Measurements from ENCODE around the gene CAPN3. TPM values are rescaled to one million over a fixed set of nuclear protein-coding genes. Genes with fewer than 3 reads are reported as not detected.
"Not testable (repeated sequence)": the region's sequence is repeated elsewhere in the genome, so short reads cannot be mapped to it uniquely, and the experiment has no call there.

Gene CAPN3
- 8.1 TPM for total RNA-seq

DNA sequence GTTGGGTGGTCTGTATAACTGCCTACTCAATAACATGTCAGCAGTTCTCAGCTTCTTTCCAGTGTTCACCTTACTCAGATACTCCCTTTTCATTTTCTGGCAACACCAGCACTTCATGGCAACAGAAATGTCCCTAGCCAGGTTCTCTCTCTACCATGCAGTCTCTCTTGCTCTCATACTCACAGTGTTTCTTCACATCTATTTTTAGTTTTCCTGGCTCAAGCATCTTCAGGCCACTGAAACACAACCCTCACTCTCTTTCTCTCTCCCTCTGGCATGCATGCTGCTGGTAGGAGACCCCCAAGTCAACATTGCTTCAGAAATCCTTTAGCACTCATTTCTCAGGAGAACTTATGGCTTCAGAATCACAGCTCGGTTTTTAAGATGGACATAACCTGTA lies at the start of gene CAPN3:
Gene CAPN3 (plus strand): TSS at position 253 of the 400 bp plus-strand sequence. CDS start 305 bp downstream, outside the sequence.
- no peak for DNase-seq (ENCODE audit: low spot score)

DNA sequence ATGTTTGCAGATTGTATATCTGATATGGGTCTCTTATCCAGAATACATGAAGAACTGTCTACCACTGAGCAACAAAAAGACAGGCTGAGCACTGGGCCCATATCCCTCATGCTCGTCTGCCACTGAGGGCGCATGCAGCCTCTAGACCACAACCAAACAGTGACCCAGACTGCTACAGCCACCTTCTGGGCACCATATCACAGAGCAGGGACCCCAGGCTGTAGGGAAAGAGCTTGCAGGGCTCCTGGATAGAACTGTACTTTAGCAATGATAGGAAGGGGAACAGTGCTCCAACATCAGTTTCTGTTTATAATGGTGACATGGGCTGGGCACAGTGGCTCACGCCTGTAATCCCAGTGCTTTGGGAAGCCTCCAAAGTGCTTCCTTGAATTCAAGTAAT lies 45.8 kb upstream of the CAPN3 start:
- no peak for DNase-seq (ENCODE audit: low spot score)

- no peak for DNase-seq (ENCODE audit: low spot score)
Observed at GRCh38 chr15:42314818-42315217, 44.5 kb upstream of the CAPN3 start.

DNA sequence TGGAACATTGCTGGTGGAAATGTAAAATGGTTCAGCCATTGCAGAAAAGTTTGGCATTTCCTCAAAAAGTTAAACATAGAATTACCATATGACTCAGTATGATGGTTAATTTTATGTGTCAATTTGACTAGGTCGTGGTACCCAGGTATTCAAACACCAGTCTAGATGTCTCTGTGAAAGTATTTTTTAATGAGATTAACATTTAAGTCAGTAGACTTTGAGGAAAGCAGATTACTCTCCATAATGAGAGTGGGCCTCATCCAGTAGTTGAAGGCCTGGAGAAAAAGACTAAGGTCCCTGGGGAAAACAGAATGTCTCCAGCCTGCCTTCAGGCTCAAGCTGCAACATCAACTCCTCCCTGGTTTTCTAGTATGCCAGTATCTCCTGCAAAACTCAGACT lies 43.8 kb upstream of the CAPN3 start:
- DNase-seq (ENCODE audit: low spot score), result no peak

DNA sequence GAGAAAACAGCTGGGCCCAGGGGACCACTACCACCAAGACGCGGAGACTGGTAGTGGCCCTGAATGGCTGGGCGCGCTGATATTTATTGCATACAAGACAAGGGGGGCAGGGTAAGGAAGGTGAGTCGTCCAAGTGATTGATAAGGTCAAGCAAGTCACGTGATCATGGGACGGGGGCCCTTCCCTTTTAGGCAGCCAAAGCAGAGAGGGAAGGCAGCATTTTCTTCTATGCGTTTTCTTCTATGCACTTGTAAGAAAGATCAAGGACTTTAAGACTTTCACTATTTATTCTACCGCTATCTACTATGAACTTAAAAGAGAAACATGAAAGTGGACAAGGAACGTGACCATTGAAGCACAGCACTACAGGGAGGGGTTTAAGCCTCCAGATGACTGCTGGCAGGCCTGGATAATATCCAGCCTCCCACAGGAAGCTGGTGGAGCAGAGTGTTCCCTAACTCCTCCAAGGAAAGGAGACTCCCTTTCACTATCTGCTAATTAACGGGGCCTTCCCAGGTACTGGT lies 43.0 kb upstream of the CAPN3 start:
- not testable (repeated sequence) for DNase-seq (ENCODE audit: low spot score)

DNA sequence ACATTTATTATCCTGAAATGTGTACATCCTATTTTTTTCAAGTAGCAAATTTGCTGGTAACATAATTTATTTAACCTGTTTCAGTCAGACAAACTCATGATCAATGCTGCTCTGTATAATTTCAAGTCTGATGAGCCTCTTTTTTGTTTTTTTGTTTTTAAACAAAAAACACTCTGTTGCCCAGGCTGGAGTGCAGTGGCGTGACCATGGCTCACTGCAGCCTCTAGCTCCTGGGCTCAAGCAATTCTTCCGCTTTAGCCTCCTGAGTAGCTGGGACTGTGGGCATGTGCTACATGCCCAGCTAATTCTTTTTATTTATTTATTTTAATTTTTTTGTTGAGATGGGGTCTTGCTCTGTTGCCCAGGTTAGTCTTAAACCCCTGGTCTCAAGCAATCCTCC lies 40.1 kb upstream of the CAPN3 start:
- DNase-seq (ENCODE audit: low spot score), result no peak

GRCh38 chr15:42324308-42324707 lies 35.0 kb upstream of the CAPN3 start:
- DNase-seq (ENCODE audit: low spot score), result no peak

DNA sequence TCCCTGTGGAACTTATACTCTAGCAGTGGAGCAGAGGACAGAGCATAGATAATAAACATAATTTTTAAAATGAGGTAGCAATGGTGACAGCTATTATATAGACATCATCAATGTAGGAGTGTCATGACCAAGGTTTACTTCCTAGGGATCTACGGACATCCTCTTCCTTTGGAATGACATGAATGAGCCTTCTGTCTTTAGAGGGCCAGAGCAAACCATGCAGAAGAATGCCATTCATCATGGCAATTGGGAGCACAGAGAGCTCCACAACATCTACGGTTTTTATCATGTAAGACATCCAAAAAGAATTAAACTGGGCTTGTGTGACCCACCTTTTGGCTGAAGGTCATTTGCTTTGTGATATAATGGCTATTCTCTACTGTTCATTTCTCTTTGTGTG lies 30.1 kb upstream of the CAPN3 start:
- no peak for DNase-seq (ENCODE audit: low spot score)

- no peak for DNase-seq (ENCODE audit: low spot score)
Observed at GRCh38 chr15:42329992-42330391, 29.3 kb upstream of the CAPN3 start.

- no peak for DNase-seq (ENCODE audit: low spot score)
Observed at GRCh38 chr15:42331235-42331634, 28.1 kb upstream of the CAPN3 start.

DNA sequence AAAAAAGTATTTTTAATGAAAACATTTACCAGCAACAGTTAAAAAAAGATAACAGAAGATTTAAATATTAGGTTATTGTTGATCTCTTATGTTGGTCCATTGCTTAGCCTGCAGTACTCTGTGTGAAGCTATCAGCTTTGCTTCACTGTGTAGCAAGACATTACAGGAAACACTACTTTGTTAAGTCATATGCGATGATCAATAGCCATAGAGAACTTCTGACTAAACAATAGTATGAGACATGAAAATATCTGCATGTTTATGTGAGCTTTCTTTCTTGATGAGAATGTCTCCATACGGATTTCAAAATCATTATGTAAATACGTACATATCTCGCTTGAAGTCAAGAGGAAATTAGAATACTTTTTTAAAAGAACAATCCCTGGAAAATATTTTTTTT lies 27.0 kb upstream of the CAPN3 start:
- no peak for DNase-seq (ENCODE audit: low spot score)

- DNase-seq (ENCODE audit: low spot score), result no peak
Observed at GRCh38 chr15:42335074-42335473, 24.2 kb upstream of the CAPN3 start.

DNA sequence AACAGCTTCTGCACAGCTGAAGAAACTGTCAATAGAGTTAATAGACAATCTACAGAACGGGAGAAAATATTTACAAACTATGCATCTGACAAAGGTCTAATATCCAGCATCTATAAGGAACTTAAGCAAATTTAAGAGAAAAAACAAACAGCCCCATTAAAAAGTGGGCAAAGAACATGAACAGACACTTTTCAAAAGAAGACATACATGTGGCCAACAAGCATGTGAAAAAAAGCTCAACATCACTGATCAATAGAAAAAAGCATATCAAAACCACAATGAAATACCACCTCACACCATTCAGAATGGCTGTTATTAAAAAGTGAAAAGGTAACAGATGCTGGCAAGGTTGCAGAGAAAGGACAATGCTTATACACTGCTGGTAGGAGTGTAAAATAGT lies 22.7 kb upstream of the CAPN3 start:
- DNase-seq (ENCODE audit: low spot score), result not testable (repeated sequence)

DNA sequence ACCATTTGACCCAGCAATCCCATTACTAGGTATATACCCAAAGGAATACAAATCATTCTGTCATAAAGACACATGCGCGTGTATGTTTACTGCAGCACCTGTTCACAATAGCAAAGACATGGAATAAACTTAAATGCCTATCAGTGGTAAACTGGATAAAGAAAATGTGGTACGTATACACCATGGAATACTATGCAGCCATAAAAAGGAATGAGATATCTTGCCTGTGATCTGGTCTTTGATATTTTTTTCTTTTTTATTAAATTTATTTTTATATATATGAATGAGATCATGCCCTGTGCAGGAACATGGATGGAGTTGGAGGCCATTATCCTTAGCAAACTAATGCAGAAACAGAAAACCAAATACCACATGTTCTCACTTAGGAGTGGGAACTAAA lies 22.2 kb upstream of the CAPN3 start:
- not testable (repeated sequence) for DNase-seq (ENCODE audit: low spot score)

DNA sequence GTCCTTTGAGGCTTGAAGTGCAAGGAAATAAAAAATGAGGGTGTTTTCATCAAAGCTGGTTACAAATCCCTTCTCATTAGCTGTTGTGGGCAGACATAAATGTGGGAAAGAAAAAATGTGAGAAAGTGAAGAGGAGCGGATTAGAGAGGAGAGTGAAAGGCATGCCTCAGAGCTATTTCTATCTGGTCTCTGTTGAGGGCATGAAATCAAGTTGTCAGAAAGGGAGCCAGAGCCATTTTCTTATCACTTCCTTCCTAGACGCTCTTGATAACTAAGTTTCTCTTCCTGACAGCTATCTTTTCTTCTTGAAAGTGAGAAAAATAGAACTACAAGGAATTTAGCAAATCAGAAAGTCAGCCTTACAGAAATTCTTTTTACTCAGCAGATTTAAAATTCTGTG lies 20.8 kb upstream of the CAPN3 start:
- DNase-seq (ENCODE audit: low spot score), result no peak

- no peak for DNase-seq (ENCODE audit: low spot score)
Observed at GRCh38 chr15:42343596-42344232, 15.6 kb upstream of the CAPN3 start.

DNA sequence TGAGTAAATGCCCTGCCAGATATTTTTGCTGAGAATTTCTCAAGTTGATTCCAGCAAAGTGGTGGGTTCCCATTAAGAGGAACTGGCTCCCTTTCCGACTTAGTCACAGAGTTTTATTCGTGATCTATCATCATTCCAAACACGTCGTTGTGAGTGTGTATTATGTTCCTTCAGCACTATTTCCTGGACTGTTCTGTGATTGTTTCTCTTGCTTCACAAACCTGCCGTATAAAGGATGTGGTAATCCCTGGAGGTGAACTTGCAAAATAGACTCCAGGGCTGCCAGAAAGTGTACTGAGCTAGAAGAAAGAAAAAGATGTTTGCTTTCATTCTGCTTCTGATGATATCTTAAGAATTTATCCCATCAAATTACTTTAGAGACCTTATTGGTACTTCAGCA lies 14.5 kb upstream of the CAPN3 start:
- no peak for DNase-seq (ENCODE audit: low spot score)

DNA sequence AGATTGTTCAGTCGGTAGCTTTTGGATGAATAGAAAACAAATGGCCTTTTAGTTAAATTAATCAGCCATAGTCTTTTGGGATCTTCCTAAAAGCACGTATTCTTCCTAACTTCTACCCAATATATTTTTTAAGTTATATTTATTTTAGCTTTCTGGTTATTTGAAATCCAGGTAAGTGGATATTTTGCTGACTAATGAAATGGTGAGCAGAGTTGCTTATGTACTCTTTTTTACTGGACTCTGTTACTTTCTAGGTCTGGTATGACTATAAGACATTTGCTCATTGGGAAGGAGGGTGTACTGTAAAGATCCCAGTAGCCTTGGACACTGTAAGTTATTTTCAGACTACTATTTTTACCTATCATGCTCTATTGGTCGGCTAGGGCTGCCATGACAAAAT lies 13.8 kb upstream of the CAPN3 start:
- no peak for DNase-seq (ENCODE audit: low spot score)

DNA sequence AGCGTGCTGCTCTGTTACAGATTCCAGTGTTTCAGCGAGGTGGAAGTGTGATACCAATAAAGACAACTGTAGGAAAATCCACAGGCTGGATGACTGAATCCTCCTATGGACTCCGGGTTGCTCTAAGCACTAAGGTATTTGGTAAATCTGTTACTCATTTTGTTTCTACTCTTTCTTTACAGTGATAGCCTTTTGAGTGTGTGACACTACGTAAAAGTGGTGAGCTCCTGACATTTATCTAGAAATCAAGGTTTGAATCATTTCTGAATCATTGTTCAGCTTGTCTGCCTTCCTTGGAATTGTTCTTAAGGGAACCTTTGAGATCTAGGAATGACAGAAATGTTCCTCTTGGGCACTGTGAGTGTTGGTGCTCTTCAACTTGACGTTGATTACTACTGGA lies 11.2 kb upstream of the CAPN3 start:
- no peak for DNase-seq (ENCODE audit: low spot score)

DNA sequence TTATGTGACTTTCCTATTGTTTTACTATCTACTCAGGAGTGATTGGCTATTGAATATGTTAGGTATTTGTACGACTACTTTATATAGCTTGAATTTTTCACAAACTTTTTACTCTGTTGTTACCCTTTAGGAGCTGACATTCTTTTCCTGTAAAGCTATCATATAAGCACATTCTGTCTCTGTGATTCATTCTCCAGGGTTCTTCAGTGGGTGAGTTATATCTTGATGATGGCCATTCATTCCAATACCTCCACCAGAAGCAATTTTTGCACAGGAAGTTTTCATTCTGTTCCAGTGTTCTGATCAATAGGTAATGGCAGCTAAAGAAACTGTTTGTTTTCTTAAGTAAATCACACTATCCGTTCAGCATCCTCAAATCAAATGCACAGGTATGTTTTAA lies 10.1 kb upstream of the CAPN3 start:
- DNase-seq (ENCODE audit: low spot score), result no peak

DNA sequence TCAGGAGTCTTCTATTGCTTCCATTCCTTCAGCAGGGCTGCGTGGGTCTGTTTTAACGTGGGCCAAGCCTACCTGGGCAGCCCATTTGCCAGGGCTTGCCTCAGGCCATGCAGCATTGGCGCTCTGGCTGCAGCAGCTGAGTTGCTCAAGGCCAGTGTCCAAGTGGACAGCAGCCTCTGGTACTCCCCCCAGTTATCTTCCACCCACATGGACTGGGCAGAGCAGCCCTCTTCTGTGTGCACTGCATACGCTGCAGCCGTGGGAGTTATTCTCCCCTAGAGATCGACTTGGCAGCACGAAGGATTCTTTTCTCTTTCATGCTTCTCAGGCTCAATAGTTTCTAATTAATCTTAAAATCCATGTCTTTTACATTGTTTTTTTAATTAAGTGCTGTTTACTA lies 6.9 kb upstream of the CAPN3 start:
- no peak for DNase-seq (ENCODE audit: low spot score)

- no peak for DNase-seq (ENCODE audit: low spot score)
Observed at GRCh38 chr15:42353061-42353460, 6.2 kb upstream of the CAPN3 start.

DNA sequence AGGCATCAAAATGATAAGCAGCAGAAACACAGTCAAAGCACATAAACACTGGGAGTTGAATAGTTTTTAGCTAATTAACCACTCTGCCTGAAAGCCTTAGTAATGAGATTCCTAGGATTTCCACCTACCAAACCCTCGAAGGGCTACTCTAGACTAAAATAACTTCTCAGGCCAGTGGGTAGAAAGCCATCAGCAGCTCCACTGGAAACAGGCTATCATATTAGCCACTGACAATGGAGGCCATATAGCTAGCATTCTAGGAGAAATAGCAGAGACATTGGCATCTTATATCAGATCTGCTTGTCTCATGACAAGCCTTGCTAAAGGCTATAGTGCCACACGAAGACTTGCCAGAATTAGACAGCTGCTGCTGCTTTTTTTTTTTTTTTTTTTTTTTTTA lies 4.5 kb upstream of the CAPN3 start:
- no peak for DNase-seq (ENCODE audit: low spot score)

DNA sequence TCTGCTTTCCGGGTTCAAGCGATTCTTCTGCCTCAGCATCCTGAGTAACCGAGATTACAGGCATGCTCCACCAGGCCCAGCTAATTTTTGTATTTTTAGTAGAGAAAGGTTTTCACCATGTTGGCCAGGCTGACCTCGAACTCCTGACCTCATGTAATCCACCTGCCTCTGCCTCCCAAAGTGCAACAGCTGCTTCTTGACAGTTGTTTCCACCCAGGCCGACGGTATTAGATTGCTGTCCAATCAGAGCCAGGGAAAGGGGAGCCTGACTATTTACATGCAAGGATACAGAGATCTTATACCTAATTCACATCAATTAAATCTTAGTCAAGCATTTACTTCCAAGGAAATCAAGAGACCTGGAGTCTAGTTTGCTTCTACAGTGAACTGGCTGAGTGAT lies 4.0 kb upstream of the CAPN3 start:
- no peak for DNase-seq (ENCODE audit: low spot score)
